ENCODE measurements around the gene IGDCC3.

IGDCC3 gene

DNA sequence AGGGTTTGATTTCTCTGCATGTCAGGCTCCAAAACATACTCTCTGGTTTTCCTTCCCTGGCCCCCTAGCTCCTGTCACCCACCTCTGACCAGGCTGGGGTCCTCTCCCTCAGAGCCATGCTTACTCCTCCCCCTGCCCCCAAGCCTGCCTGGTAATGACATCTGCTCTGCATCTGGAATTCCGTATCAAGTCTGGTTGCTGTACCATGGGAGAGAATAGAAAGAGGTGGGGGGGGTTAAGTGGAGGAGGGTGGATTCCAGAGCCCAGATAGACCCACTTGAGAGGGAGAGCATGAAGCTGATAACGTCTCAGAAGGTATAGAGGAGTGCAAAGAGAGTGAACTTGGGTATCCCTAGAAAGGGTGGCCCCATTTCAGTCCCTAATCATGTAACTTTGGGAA, 40.8 kb upstream of the IGDCC3 start:
- TF ChIP-seq FOXP2 (optimal IDR thresholded peaks at IDR 0.05; ENCODE audit: control extremely low read depth, extremely low read length, insufficient read depth) (no peak), EZH2 (IDR thresholded peaks at IDR 0.05) (no peak), POLR2AphosphoS5 (IDR thresholded peaks at IDR 0.05; ENCODE audit: borderline replicate concordance, low read depth, low read length) (no peak)
- H3K9me3 ChIP-seq (ENCODE audit: low read depth, low read length): no peaks in the 10 kb centered on the region
- DNase-seq (ENCODE audit: low read depth, low spot score): no peak
- no peak overlapping the region for H3K9ac ChIP-seq (ENCODE audit: insufficient read length)
- H3K27ac ChIP-seq: no peak overlapping the region
- no peak overlapping the region for H3K4me3 ChIP-seq
- H3K36me3 ChIP-seq (ENCODE audit: insufficient read depth, low read length): no peaks in the 10 kb centered on the region

- peak overlapping the region; percentile 43 for H3K9ac ChIP-seq (ENCODE audit: insufficient read length)
- H3K27ac ChIP-seq: peak overlapping the region; percentile 75; the same call in 1 of the 2 replicates
- no peaks in the 10 kb centered on the region for H3K9me3 ChIP-seq (ENCODE audit: low read depth, low read length)
- H3K4me3 ChIP-seq: no peak overlapping the region
- no peak for TF ChIP-seq FOXP2 (optimal IDR thresholded peaks at IDR 0.05; ENCODE audit: control extremely low read depth, extremely low read length, insufficient read depth)
- no peak for TF ChIP-seq POLR2AphosphoS5 (IDR thresholded peaks at IDR 0.05; ENCODE audit: borderline replicate concordance, low read depth, low read length)
- no peak for TF ChIP-seq EZH2 (IDR thresholded peaks at IDR 0.05)
- no peaks in the 10 kb centered on the region for H3K36me3 ChIP-seq (ENCODE audit: insufficient read depth, low read length)
- DNase-seq (ENCODE audit: low read depth, low spot score): no peak
Observed at GRCh38 chr15:65416845-65417416, 39.1 kb upstream of the IGDCC3 start.

DNA sequence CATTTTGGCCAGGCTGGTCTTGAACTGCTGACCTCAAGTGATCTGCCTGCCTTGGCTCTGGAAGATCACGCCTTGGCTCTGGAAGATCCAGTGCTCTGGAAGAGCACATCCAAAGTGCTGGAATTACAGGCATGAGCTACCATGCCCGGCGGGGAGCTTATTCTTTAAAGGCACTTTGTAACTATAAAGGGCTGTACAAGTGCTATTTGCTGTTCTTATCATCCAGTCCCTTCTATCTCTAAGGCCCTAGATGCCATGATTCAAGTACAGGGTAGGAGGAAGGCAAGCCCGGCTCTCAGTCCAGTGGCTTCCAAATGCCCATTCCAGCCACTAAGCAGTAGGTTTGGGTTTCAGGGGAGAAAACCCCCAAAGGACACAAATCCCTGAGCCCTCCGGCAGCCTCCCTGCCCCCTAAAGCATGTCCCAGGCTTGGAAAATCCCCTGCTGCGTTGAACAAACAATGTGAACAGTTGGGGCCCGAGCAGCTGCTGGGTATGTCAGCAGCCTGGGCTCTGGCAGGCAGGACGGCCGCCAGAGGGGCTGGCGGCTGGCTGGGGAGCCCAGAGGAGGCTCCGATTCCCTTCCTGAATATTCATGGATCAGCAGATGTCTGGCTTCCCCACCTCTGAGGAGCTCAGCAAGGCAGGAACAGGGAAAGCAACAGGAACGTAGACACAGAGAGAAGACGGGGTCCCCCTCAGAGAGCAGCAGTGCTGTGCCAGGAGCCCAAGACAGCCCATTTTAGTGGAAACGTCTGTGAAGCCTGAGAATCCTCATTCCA, 37.2 kb upstream of the IGDCC3 start:
- DNase-seq (ENCODE audit: low read depth, low spot score): peak; percentile 16
- peak overlapping the region; percentile 92 for H3K27ac ChIP-seq
- peak overlapping the region; percentile 68 for H3K4me3 ChIP-seq
- H3K36me3 ChIP-seq (ENCODE audit: insufficient read depth, low read length): no peaks in the 10 kb centered on the region
- H3K9ac ChIP-seq (ENCODE audit: insufficient read length): no peak overlapping the region
- TF ChIP-seq FOXP2 (optimal IDR thresholded peaks at IDR 0.05; ENCODE audit: control extremely low read depth, extremely low read length, insufficient read depth) (peak; percentile 34), POLR2AphosphoS5 (IDR thresholded peaks at IDR 0.05; ENCODE audit: borderline replicate concordance, low read depth, low read length) (peak; percentile 47), EZH2 (IDR thresholded peaks at IDR 0.05) (no peak)
- H3K9me3 ChIP-seq (ENCODE audit: low read depth, low read length): no peaks in the 10 kb centered on the region

- no peak overlapping the region for H3K9ac ChIP-seq (ENCODE audit: insufficient read length)
- TF ChIP-seq EZH2 (IDR thresholded peaks at IDR 0.05) (no peak), POLR2AphosphoS5 (IDR thresholded peaks at IDR 0.05; ENCODE audit: borderline replicate concordance, low read depth, low read length) (no peak), FOXP2 (optimal IDR thresholded peaks at IDR 0.05; ENCODE audit: control extremely low read depth, extremely low read length, insufficient read depth) (no peak)
- H3K4me3 ChIP-seq: no peak overlapping the region
- no peaks in the 10 kb centered on the region for H3K36me3 ChIP-seq (ENCODE audit: insufficient read depth, low read length)
- DNase-seq (ENCODE audit: low read depth, low spot score): no peak
- H3K9me3 ChIP-seq (ENCODE audit: low read depth, low read length): no peaks in the 10 kb centered on the region
- H3K27ac ChIP-seq: no peak overlapping the region
Observed at GRCh38 chr15:65413760-65414144, 36.0 kb upstream of the IGDCC3 start.

GRCh38 chr15:65413051-65413759, 35.4 kb upstream of the IGDCC3 start:
- H3K9ac ChIP-seq (ENCODE audit: insufficient read length): no peak overlapping the region
- DNase-seq (ENCODE audit: low read depth, low spot score): no peak
- no peaks in the 10 kb centered on the region for H3K36me3 ChIP-seq (ENCODE audit: insufficient read depth, low read length)
- H3K9me3 ChIP-seq (ENCODE audit: low read depth, low read length): no peaks in the 10 kb centered on the region
- TF ChIP-seq EZH2 (IDR thresholded peaks at IDR 0.05) (no peak), POLR2AphosphoS5 (IDR thresholded peaks at IDR 0.05; ENCODE audit: borderline replicate concordance, low read depth, low read length) (no peak), FOXP2 (optimal IDR thresholded peaks at IDR 0.05; ENCODE audit: control extremely low read depth, extremely low read length, insufficient read depth) (no peak)
- H3K4me3 ChIP-seq: no peak overlapping the region
- no peak overlapping the region; the same call in 1 of the 2 replicates for H3K27ac ChIP-seq

GRCh38 chr15:65412556-65412955, 34.8 kb upstream of the IGDCC3 start:
- no peak for TF ChIP-seq EZH2 (IDR thresholded peaks at IDR 0.05)
- no peak for TF ChIP-seq POLR2AphosphoS5 (IDR thresholded peaks at IDR 0.05; ENCODE audit: borderline replicate concordance, low read depth, low read length)
- no peak for TF ChIP-seq FOXP2 (optimal IDR thresholded peaks at IDR 0.05; ENCODE audit: control extremely low read depth, extremely low read length, insufficient read depth)
- Histone ChIP-seq H3K36me3 (ENCODE audit: insufficient read depth, low read length) (no peaks in the 10 kb centered on the region), H3K9me3 (ENCODE audit: low read depth, low read length) (no peaks in the 10 kb centered on the region), H3K27ac (no peak overlapping the region), H3K4me3 (no peak overlapping the region), H3K9ac (ENCODE audit: insufficient read length) (no peak overlapping the region)
- DNase-seq (ENCODE audit: low read depth, low spot score): no peak

- Histone ChIP-seq H3K36me3 (ENCODE audit: insufficient read depth, low read length) (no peaks in the 10 kb centered on the region), H3K9me3 (ENCODE audit: low read depth, low read length) (no peaks in the 10 kb centered on the region), H3K4me3 (no peak overlapping the region), H3K9ac (ENCODE audit: insufficient read length) (no peak overlapping the region), H3K27ac (no peak overlapping the region; the same call in 1 of the 2 replicates)
- TF ChIP-seq POLR2AphosphoS5 (IDR thresholded peaks at IDR 0.05; ENCODE audit: borderline replicate concordance, low read depth, low read length) (no peak), FOXP2 (optimal IDR thresholded peaks at IDR 0.05; ENCODE audit: control extremely low read depth, extremely low read length, insufficient read depth) (no peak), EZH2 (IDR thresholded peaks at IDR 0.05) (no peak)
- DNase-seq (ENCODE audit: low read depth, low spot score): no peak
Observed at GRCh38 chr15:65411465-65412071, 33.8 kb upstream of the IGDCC3 start.

GRCh38 chr15:65410972-65411371, 33.2 kb upstream of the IGDCC3 start:
- no peak overlapping the region for H3K27ac ChIP-seq
- TF ChIP-seq FOXP2 (optimal IDR thresholded peaks at IDR 0.05; ENCODE audit: control extremely low read depth, extremely low read length, insufficient read depth) (no peak), POLR2AphosphoS5 (IDR thresholded peaks at IDR 0.05; ENCODE audit: borderline replicate concordance, low read depth, low read length) (no peak), EZH2 (IDR thresholded peaks at IDR 0.05) (no peak)
- no peak for DNase-seq (ENCODE audit: low read depth, low spot score)
- H3K36me3 ChIP-seq (ENCODE audit: insufficient read depth, low read length): no peaks in the 10 kb centered on the region
- no peaks in the 10 kb centered on the region for H3K9me3 ChIP-seq (ENCODE audit: low read depth, low read length)
- no peak overlapping the region for H3K9ac ChIP-seq (ENCODE audit: insufficient read length)
- H3K4me3 ChIP-seq: no peak overlapping the region

Measured in SK-N-MC (cell line).